ENCODE measurements around the gene RAB38.

The RAB38 gene

DNA sequence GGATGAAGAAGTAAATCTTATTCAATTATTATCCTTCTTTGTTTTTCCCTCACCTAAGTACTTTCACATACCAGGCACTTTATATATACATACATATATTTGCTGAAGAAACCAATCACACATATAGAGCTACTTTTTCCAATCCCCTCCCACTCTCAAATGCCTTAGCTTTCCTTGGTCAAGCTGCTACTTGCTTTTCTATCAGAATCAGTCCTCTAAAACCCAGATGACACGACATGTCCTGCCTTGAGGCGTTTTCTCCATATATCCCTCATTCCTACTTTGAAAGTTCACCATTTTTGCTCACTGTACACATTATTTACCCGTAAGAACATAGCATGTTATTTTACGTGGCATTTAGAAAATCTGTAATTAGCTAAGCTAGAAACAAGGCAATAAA lies 5.4 kb downstream of the RAB38 start:
- DNase-seq (ENCODE audit: low read depth), result no peak

DNA sequence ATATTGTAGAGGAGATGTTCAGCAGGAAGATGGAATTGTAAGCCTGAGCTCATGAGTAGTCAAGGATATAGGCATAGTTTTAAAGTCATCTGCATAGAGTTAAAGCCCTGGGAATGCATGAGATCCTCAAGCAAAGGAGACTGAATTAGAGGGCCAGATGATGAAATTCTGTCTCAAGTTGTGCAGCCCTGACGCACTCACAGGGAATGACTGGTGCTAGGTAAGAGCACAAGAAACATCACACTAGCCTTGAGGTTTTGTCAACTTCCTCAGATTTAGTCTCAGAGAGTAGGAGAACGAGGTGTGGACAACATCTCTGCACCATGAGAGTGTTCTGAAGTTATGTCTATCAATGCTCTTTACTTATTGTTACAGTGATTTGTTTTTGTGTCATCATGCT lies 5.8 kb downstream of the RAB38 start:
- DNase-seq (ENCODE audit: low read depth), result no peak

DNA sequence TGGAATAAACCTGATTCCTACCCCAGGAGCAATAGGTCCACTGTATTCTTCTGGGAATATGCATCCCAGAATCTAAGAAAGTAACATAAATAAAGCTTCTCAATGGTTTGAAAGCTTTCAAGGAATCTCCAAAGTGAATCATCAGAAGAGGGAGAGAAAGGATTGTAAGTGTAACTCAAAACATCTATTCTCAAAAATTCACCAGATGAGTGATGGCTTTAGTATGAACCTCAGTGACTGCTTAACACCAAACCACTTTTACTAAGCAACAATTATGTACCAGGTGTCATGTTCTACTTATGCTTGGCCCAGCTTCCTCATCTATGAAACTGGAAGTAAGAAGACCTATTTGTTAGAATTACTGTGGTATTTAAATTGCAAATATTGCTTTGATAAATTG lies 7.4 kb downstream of the RAB38 start:
- no peak for DNase-seq (ENCODE audit: low read depth)

DNA sequence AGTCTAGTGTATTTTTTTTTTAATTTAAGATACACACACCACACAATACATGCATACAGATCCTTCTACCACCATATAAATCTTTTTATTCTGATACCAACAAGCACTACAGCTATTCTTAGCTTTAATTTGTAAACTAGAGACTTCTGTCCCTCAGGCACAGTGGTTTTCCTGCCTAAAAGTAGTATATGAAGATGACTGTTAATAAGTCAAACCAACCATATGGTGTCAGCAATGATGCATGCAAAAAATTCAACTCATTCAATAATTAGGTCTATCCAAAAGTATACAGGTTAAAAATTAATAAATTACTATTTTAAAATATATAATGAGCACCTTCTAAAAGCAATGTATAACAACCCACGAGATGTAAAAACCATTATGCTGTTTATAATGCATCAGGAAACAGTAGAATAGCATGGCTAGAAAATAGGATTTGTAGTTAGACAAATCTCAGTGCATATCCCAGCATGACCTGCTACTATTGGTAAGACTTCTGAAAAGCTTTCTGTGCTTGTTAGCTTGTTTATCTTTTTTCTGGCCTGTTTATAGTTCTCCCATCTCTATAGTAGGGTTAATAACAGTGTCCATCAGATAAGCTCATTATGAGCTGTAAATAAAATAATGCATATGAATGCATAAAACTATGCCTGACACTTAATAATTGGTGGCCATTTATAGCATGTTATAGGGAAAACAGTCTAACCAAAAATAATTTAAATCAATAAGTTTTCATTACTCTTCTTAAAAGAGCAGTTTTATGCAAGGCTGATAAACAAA lies 10.2 kb downstream of the RAB38 start:
- no peak for DNase-seq (ENCODE audit: low read depth)

DNA sequence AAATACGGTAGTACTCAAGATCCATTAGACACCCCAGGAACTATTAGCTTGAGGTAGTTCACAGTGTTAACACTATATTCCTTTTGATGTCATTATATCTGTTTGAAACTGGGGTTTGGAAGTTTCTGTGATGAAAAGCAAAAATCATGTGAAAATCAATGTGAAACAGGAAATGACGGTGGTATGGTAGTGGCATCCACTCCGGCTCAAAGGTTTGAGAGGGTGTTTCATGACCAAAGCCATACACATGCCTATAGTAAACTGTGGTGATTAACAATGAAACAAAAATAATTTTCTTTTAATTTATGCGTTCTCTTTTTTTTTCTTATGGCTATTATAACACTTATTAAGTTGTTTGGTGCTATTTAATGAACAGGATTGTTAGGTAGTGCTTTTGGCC lies 10.9 kb downstream of the RAB38 start:
- DNase-seq (ENCODE audit: low read depth), result no peak

DNA sequence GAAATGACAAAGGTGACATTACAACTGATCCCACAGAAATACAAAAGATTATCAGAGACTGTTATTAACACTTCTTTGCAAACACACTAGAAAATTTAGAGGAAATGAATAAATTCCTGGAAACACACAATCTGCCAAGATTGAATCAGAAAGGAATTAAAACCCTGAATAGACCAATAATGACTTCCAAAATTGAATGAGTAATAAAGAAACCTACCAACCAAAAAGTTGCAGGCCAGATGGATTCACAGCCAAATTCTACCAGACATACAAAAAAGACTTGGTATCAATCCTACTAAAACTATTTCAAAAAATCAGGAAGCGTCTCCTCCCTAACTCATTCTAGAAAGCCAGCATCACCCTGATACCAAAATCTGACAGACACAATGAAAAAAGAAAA lies 17.2 kb downstream of the RAB38 start:
- DNase-seq (ENCODE audit: low read depth), result no peak

DNA sequence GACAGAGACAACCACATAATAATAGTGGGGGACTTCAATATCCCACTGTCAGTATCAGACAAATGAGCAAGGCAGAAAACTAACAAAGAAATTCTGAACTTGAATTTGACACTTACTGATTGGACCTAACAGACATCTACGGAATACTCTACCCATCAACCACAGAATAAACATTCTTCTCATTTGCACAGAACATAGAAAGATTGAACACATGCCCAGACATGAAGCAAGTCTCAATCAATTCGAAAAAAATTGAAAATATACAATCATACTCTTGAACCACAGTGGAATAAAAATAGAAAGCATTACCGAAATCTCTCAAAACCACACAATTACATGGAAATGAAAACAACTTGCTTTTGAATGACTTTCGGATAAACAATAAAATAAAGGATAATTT lies 17.9 kb downstream of the RAB38 start:
- no peak for DNase-seq (ENCODE audit: low read depth)

DNA sequence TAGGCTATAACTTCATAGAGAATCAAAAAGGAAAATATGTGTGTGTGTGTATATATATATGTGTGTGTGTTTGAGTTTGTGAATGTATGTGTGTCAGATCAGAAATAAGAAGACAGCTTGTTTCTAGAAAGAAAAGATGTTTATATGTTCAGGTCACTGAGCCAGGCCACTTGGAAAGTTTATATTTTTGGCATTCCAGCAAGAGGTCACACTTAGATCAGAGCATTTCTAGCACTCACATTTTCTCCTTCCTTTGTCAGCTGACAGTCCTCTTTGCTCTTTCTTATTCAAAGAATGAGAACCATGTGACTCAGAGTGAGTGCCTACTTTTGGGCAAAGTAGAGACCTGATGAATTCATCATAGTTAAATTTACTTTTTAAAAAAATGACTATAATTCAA lies 22.9 kb downstream of the RAB38 start:
- no peak for DNase-seq (ENCODE audit: low read depth)

DNA sequence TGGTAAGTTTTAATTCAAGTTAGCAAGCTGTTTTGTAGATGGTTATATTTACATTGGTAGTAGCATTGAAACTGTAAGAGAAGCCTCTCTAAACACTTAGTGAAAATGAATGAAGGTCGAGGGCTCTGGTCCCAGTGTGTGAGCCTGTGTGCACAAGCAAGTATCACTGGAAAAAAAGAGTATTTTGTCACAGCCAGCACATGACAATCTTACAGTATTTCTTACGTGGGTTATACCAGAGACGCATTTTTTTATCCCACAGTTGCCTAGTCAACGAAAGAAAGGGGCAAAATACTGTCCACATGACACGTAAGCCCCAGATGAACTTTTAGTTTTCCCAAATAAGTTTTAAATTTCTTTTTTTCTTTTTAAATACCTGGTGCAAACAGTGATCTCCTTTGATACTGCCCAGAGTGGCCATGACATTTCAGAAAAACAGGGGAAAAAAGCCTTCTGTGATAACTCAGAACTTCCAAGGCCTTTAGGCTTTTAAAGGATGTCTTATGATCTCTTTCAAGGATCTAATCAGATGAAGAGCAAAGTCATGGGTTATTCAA lies 23.5 kb downstream of the RAB38 start:
- no peak for DNase-seq (ENCODE audit: low read depth)

DNA sequence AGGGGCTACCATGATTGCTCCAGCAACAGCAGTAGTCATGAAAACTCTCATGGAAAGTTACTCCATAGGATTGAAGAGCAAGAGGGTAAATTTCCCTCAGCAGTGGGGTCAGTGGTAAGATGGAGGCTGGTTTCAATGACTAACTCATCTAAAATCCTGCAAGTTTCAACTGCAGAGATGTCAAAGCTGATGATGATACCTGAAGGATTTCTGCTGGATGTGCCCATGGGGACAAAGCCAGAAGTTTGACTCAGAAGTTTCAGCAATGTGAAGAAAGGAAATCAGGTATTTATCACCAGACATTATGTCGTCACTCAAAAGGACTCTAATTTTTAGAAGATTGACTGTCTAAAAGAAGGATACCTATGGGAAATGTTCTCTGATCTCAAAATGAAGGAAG lies 29.1 kb downstream of the RAB38 start:
- DNase-seq (ENCODE audit: low read depth), result no peak

DNA sequence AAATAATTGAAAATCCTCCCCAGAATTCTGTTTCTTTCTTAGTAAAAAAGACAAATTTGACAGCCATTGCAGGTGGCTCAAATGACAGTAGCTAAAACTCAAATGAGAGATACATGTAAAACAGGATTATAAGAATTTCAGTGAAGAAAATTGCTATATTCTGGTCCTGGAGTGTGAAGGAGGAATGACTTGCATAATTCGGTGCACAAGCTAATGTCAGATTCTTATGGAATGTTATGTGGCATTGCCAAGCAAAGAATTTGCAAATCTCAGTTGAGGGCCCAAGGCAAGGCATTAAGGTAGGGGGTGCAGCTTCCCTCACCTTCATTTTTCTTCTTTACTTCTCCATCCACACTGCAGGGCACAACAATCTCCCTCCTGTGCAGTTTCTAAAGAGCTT lies 35.4 kb downstream of the RAB38 start:
- DNase-seq (ENCODE audit: low read depth), result no peak

DNA sequence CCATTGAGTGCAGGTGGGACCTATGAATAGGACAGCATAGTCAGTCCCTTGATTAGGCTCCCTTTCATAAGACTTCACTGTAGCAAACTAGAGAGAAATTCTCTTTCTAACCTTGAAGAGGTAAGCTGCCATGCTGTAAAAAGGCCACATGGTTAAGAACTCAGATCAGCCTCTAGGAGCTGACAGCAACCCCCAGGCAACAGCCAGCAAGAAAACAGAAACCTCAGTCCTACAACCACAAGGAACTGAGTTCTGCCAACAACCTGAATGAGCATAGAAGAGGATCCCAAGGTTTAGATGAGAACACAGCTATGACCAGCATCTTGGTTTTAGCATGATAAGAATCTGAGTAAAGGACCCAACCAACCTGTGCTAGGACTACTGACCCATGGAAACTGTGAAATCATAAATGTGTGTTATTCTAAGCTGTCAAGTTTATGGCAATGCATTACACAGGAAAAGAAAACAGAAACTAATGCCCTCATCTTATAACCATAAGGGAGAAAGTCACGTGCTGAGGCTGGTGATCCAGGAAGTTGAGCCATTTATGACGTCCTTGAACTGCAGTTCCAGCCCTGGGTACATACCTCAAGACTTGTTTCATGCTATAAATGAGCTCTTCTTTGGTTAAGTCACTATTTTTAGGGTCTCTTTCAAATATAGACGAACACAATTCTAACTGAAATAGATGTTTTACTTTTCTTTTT lies 43.3 kb downstream of the RAB38 start:
- DNase-seq (ENCODE audit: low read depth), result no peak

DNA sequence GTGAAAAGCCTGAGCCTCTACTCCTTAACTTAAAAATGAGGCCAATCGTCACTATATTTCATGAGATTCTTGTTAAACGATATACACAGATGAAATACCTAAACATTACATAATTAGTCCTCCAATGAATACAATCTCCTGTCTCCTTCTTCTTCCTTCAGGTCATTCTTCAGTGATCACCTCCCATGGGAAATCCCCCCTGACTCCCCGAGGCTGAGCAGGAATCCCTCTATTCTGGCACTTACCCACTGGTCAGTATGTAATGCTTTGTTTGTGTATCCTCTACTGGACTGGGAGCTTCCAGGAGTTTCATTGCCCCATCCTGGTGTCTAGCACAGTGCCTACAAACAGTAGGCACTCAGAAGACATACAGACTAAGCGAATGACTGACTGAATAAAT lies 52.3 kb downstream of the RAB38 start:
- DNase-seq (ENCODE audit: low read depth), result no peak

DNA sequence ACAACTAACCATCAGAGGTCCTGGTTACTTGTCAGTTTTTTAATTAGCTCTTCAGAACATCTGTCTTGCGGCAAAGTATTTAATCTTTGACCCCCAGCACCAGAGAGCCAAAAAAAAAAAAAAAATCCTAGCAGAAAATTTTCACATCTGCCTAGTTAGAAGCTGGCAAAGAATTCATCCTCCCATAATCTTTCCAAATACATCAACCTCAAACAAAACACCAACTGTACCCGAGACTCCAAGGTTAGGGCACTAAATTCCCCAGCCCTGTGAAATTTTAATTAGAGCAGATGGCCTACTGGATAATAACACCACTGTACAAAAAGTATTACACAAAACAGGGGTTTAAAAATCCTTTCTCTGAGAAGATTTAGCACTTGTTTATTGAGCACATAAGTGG lies 55.7 kb downstream of the RAB38 start:
- no peak for DNase-seq (ENCODE audit: low read depth)

DNA sequence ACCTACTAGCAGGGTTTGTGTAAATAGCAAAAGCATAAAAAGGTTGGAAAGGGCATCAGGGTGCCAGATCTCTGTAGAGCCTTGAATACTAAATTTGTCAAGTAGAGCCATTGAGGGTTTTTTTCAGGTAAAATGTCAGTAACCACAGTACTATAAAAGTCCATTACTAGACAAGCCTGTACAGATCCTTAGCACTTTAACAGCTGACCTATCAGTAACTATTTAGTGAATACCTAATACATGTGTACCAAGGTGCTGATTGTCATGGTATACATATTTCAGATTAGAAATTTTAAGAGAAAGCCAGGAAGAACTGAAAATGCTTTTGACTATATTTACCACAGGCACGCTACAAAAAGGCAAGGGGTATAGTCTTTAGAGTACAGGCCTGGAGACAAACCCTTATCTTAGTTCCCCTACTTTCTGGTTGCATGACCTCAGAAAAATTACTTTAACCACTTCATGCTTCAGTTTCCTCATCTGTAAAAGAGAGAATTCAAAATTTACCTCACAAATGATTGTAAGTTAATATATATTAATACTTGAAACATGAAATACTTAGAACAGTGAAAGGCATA lies 57.9 kb downstream of the RAB38 start:
- no peak for DNase-seq (ENCODE audit: low read depth)

DNA sequence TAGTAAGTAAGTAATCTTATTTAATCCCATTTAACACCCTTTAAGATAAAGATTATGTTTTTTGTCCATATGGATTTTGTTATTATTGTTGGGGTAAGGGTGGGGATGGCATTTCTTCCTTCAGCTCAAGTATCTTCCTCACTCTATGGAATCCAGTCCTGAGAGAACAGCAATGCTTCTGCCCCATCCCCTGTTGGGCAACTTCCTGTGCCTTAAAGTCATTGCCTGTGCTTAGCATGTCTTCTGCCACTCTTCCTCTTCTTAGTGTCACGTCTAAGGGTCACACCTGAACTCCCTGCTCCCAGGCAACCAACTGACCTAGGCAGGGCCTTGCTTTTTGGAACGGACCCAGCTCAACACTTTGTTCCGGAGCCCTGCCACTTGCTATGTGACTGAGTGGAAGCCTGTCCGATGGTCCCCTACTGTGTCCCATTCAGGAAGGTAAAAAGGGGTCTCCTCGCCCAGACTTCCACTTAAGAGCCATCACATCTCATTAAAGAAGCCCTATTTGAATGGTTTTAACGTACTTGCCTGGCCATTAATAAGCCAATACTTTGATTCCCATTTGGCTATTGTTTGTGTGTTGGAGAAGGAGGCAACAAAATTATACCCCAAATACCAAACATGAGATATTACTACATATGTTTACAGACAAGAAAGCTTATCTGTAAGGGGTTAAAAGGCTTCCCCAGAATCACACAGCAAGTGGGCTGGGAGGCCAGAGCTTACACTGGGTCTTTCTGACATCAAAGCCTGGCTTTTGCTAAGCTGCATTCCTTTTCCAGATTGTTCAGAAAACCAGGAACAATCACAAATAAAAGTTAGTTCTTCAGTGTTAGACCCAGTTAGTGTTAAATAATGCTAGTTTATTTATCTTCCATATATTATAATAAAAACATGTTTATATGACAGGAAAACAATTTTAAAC lies 59.2 kb downstream of the RAB38 start:
- no peak for DNase-seq (ENCODE audit: low read depth)

DNA sequence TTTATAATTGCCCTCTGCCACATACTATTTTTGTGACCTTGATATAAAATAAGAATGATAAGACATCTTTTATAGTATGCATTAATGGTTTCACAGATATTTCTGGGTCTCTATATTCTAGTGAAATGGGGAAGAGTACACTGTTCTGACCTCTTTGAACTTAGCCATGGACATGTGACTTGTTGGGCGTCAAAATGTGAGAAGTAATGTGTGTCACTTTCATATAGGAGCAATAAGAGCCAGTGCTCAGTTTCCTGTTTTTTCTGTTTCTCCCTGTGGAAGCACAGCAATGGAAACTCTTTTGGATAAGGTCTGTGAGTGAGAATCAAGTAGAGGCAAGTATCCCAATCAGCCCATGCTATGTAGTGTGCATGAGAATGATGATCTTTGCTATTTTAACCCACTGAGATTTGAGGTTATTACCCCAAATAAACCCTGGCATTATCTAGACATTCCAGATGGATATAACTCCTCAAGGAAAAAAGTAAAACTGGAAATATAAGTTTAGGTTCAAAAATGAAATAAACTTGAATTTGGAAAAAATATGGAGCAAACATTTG lies 60.7 kb downstream of the RAB38 start:
- no peak for DNase-seq (ENCODE audit: low read depth)

DNA sequence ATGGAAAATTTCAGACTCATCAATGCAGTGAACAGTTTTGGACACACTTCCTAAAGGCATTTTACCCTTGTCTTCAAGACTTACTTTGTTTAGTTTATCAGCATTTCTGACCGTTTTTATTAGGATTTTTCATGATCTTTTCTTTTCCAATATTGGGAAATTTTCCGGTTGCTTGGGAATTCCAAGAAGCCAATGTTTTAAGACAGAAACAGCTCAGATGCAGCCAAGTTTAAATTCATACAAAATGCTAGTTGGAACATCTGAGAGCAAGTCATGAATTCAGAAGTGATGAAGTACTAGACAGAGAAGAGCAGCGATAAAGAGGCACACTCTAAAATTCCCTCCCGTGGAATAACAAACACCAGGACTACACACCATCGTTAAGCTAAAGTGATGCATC lies 68.6 kb downstream of the RAB38 start:
- no peak for DNase-seq (ENCODE audit: low read depth)

DNA sequence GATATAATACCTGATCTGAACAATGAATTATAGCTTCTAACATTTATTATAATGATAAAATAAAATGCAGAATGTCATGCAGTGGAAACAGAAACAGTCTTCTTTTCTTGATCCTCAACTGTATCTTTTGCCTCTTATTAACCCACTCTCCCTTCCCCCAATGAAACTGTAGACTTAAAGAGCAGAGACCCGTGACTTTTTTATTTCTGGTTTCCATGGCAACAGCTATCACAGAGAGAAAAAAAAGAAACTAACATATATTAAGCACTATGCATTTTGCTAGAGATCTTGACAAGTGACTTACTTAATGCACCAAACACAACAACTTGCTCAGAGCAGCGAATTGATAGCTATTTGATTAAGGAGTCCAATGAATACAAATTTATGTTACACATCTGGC lies 69.3 kb downstream of the RAB38 start:
- DNase-seq (ENCODE audit: low read depth), result no peak

DNA sequence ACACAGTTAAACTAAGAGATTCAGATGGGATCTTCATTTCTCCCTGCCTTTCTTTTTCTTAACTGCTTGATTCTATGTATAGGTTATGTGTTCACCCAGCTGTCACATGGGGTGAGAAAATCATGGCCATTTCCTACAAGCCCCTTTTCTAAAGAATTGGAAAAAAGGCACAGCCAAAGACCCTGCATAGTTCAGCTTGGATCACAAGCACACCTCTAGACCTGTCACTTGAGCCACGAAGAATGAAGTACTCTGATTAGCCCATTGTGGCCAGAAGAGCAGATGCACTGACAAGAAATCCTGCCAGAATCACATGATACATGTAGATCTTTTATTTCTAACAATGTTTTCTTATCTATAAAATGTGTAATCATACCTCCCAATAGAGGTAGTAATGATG lies 69.7 kb downstream of the RAB38 start:
- DNase-seq (ENCODE audit: low read depth), result no peak

DNA sequence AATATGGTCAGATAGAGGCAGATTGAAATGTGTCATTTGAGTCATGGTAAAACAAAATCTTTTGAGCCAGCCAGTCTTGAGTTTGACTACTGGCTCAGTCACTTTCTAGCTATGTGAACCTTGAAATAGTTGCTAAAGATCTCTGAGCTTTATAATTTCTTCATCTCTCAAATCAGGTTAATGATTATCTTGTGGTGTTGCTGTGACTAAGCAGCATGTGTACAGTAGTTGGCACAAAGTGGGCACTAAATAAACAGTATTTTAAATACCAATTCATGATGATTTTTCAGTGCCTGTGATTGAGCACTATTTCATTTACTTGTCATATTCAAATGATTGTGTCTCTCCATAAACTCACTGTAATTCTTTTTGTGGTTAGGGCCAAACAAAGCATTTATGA lies 70.8 kb downstream of the RAB38 start:
- DNase-seq (ENCODE audit: low read depth), result no peak

Data from T-helper 22 cell (primary cell).